ENCODE measurements around the gene FUT6. TPM values are rescaled to one million over a fixed set of nuclear protein-coding genes. Genes with fewer than 3 reads are reported as not detected.

The FUT6 gene
- total and polyA plus RNA-seq, 11 donors: not detected

GRCh38 chr19:5811117-5811516 is 28.4 kb downstream of the FUT6 start:
- H3K4me1 ChIP-seq: no peaks in the 10 kb centered on the region
- H3K36me3 ChIP-seq: no peaks in the 10 kb centered on the region
- ATAC-seq (no peak), DNase-seq (no peak)
- peaks cover 0 to 3% (median 0%) of the 10 kb centered on the region in 9 donors for H3K27me3 ChIP-seq
- intact Hi-C loops (cut with DNase I): no loop called here
- H3K27ac ChIP-seq: no peak overlapping the region
- WGBS, 4 donors: 92 to 95% (median 93%) methylated on average over 4 of the region's 4 CpGs
- H3K4me3 ChIP-seq: no peak overlapping the region
- no peaks in the 10 kb centered on the region for H3K9me3 ChIP-seq
- TF ChIP-seq CTCF (IDR thresholded peaks at IDR 0.05) (no peak), POLR2A (IDR thresholded peaks at IDR 0.05) (no peak)

- H3K27me3 ChIP-seq: peaks cover 0 to 14% (median 3%) of the 10 kb centered on the region in 9 donors
- WGBS, 4 donors: 79 to 85% (median 82%) methylated on average over 10 of the region's 10 CpGs
- H3K9me3 ChIP-seq: no peaks in the 10 kb centered on the region
- H3K27ac ChIP-seq: no peak overlapping the region
- intact Hi-C loops (cut with DNase I): loop anchor here in 7 of 10 donors (5.0 to 10.0 kb wide), 5 partner anchors 83 to 215 kb away; partner anchors contain the start of gene RANBP3 (in 1 of the 7)
- peaks cover 0 to 10% (median 0%) of the 10 kb centered on the region in 12 donors for H3K4me1 ChIP-seq
- TF ChIP-seq CTCF (IDR thresholded peaks at IDR 0.05) (no peak), POLR2A (IDR thresholded peaks at IDR 0.05) (no peak)
- no peak overlapping the region for H3K4me3 ChIP-seq
- no peak for ATAC-seq
- no peak for DNase-seq
- H3K36me3 ChIP-seq: no peaks in the 10 kb centered on the region
These were observed 30.0 kb downstream of the FUT6 start for GRCh38 chr19:5809469-5809868.

- no peaks in the 10 kb centered on the region for H3K9me3 ChIP-seq
- H3K27ac ChIP-seq: no peak overlapping the region
- ATAC-seq (no peak), DNase-seq (no peak)
- H3K27me3 ChIP-seq: peaks cover 0 to 18% (median 7%) of the 10 kb centered on the region in 9 donors
- no peak overlapping the region for H3K4me3 ChIP-seq
- intact Hi-C loops (cut with DNase I): loop anchor here in 7 of 10 donors (5.0 to 10.0 kb wide), 5 partner anchors 83 to 216 kb away; partner anchors contain the start of gene RANBP3 (in 1 of the 7)
- 88 to 92% (median 89%) methylated on average over 9 of the region's 9 CpGs for WGBS, 4 donors
- TF ChIP-seq POLR2A (IDR thresholded peaks at IDR 0.05) (no peak), CTCF (IDR thresholded peaks at IDR 0.05) (no peak)
- peaks cover 0 to 14% (median 0%) of the 10 kb centered on the region in 12 donors for H3K4me1 ChIP-seq
- no peaks in the 10 kb centered on the region for H3K36me3 ChIP-seq
These were observed 30.4 kb downstream of the FUT6 start for GRCh38 chr19:5809053-5809452.

- no peak overlapping the region for H3K4me3 ChIP-seq
- DNase-seq: no peak
- no peak overlapping the region for H3K27ac ChIP-seq
- intact Hi-C loops (cut with DNase I): loop anchor here in 7 of 10 donors (5.0 to 10.0 kb wide), 5 partner anchors 84 to 217 kb away; partner anchors contain the start of gene RANBP3 (in 1 of the 7)
- H3K9me3 ChIP-seq: no peaks in the 10 kb centered on the region
- H3K36me3 ChIP-seq: no peaks in the 10 kb centered on the region
- H3K4me1 ChIP-seq: peaks cover 0 to 22% (median 6%) of the 10 kb centered on the region in 12 donors
- ATAC-seq: no peak
- whole genome bisulfite sequencing, 4 donors: 77 to 84% (median 81%) methylated on average over 20 to 21 of the region's 21 CpGs
- TF ChIP-seq CTCF (IDR thresholded peaks at IDR 0.05) (no peak), POLR2A (IDR thresholded peaks at IDR 0.05) (no peak)
- H3K27me3 ChIP-seq: peaks cover 0 to 26% (median 15%) of the 10 kb centered on the region in 9 donors
These were observed 31.2 kb downstream of the FUT6 start for GRCh38 chr19:5808120-5808816.
